ENCODE results near the gene URM1.

DNA sequence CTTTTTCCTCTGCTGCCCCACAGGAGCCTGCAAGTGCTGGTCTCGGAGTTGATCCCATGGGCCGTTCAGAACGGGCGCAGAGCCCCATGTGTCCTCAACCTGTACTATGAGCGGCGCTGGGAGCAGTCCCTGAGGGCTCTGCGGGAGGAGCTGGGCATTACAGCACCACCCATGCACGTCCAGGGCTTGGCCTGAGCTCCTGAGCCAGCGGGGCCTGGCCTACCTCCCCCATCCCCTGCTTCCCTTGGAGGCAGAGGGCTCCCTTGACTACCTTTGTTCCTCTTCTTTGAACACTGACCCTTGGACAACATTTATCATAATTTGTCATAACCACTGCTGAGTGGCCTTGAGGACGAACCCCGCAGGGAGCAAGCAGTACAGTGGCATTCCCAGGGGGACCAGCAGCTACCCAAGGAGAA lies 37.7 kb upstream of the URM1 start:
- TF ChIP-seq, protein P1, sequence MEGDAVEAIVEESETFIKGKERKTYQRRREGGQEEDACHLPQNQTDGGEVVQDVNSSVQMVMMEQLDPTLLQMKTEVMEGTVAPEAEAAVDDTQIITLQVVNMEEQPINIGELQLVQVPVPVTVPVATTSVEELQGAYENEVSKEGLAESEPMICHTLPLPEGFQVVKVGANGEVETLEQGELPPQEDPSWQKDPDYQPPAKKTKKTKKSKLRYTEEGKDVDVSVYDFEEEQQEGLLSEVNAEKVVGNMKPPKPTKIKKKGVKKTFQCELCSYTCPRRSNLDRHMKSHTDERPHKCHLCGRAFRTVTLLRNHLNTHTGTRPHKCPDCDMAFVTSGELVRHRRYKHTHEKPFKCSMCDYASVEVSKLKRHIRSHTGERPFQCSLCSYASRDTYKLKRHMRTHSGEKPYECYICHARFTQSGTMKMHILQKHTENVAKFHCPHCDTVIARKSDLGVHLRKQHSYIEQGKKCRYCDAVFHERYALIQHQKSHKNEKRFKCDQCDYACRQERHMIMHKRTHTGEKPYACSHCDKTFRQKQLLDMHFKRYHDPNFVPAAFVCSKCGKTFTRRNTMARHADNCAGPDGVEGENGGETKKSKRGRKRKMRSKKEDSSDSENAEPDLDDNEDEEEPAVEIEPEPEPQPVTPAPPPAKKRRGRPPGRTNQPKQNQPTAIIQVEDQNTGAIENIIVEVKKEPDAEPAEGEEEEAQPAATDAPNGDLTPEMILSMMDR (IDR thresholded peaks at IDR 0.05; ENCODE audit: low read length) = no peak
- TF ChIP-seq EZH2phosphoT487 (IDR thresholded peaks at IDR 0.05; ENCODE audit: low read length) = no peak
